ENCODE results near the gene PRPF8. TPM values are rescaled to one million over a fixed set of nuclear protein-coding genes. Genes with fewer than 3 reads are reported as not detected.

The PRPF8 gene
- total RNA-seq, 1 donor from 2014 or later: 57.7 TPM

DNA sequence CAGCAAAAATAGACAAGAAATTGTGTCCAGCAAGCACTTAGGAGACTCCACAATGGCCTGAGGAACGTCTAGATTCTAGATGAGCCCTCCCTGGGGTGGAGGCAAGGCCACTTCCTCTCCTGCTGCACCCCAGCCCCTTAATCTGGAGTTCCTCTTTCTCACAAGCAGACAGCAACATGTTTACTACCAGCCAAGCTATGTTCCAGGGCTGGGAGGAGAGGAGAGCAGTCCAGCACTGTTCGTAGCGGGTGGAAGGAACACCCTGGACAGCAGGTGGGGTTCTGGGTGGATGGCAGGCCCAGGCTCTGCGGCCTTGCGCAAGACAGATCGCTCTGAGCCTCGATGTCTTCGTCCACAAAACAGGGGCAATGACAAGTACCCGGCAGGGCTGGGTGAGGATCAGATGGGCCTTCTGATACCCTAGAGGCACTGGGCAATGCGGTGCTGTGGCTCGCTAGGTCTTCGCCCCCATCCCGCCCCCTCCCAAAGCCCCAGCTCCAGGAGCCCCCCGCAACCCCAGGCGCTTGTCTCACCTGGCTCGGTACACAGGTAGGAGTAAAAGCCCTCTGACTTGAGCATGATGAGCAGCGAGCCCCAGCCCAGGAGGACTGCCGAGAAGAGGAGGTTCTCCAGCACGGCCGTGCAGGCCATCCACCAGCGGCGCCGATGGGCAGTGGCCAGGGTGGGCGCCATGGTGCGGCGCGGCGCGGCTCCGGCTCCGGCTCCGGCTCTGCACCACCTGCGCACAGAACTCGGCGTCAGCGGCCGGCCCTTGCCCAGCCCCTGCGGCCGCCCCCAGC, 57.3 kb downstream of the PRPF8 start:
- TF ChIP-seq, protein P1, sequence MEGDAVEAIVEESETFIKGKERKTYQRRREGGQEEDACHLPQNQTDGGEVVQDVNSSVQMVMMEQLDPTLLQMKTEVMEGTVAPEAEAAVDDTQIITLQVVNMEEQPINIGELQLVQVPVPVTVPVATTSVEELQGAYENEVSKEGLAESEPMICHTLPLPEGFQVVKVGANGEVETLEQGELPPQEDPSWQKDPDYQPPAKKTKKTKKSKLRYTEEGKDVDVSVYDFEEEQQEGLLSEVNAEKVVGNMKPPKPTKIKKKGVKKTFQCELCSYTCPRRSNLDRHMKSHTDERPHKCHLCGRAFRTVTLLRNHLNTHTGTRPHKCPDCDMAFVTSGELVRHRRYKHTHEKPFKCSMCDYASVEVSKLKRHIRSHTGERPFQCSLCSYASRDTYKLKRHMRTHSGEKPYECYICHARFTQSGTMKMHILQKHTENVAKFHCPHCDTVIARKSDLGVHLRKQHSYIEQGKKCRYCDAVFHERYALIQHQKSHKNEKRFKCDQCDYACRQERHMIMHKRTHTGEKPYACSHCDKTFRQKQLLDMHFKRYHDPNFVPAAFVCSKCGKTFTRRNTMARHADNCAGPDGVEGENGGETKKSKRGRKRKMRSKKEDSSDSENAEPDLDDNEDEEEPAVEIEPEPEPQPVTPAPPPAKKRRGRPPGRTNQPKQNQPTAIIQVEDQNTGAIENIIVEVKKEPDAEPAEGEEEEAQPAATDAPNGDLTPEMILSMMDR (IDR thresholded peaks at IDR 0.05; ENCODE audit: insufficient read depth, low read length, severe bottlenecking): no peak
- FAIRE-seq (no peak), DNase-seq (ENCODE audit: low read depth) (no peak)
- H3K36me3 ChIP-seq (ENCODE audit: control insufficient read depth, insufficient read depth, low read length): peaks cover 7% of the 10 kb centered on the region
- peak overlapping the region; percentile 97 for H3K4me3 ChIP-seq (ENCODE audit: low read depth, low read length)
- H3K27me3 ChIP-seq (ENCODE audit: control insufficient read depth, insufficient read depth, low read length): no peaks in the 10 kb centered on the region

DNA sequence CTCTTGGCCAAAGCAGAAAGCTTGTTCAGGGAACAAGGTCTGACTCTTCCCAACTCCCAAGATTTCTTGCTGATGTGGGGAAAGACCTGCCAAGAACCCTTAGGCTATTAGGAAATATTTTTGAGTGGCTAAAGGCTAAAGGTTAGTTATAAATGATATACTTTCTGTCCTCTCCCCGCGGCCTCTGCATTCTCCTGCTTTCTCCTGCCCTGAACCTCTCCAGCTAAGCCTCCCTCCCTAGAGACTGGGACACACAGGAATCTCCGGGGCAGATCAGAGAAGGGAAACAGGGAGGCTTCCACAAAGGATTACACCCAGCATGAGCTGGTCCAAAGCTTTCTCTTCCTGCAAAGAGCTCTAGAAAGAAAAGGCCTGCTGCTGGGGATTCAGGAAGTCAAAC, 58.3 kb downstream of the PRPF8 start:
- FAIRE-seq (no peak), DNase-seq (ENCODE audit: low read depth) (no peak)
- TF ChIP-seq, protein P1 (IDR thresholded peaks at IDR 0.05; ENCODE audit: insufficient read depth, low read length, severe bottlenecking): no peak
- H3K36me3 ChIP-seq (ENCODE audit: control insufficient read depth, insufficient read depth, low read length): peaks cover 7% of the 10 kb centered on the region
- H3K27me3 ChIP-seq (ENCODE audit: control insufficient read depth, insufficient read depth, low read length): no peaks in the 10 kb centered on the region
- H3K4me3 ChIP-seq (ENCODE audit: low read depth, low read length): no peak overlapping the region

DNA sequence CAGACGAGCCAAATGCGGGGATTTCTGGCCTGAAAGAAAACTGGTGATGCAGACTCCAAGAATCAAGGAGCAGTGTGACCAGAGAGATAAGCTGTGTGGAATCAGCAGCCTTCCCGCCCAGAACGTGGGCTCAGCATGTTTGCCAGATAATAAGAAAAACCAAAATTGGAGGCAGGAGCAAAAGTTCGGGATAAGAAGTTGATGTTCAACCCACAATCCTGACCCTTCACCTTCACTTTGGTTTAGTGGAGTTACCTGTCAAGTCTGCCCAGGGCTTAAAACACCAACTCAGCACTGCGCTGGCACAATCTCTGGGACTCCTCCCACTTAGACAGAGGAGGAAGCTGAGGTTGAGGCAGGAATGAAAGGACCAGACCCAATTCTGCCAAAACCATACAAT, 59.1 kb downstream of the PRPF8 start:
- FAIRE-seq: peak; percentile 55

DNA sequence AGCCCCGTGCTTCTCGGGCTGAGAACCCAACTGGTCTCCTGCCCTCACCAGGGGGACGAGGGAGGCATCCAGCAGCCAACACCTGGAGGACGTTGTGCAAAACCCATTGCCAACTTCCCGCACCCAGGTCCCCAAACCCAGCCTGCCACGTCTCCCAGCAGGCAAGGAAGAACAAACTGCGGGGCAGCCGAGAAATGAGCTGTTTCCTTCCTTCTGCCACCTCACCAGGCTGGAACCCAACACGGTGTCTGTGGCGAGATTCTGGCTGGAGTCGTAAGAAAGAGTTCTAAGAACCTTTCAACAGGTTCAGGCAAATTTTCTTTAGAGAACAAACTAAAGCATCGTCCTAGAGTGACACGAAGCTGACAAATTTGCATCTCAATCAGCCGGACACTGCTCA, 59.6 kb downstream of the PRPF8 start:
- TF ChIP-seq, protein P1 (IDR thresholded peaks at IDR 0.05; ENCODE audit: insufficient read depth, low read length, severe bottlenecking): no peak
- peak; percentile 13 for FAIRE-seq
- DNase-seq (ENCODE audit: low read depth): no peak
- Histone ChIP-seq H3K27me3 (ENCODE audit: control insufficient read depth, insufficient read depth, low read length) (no peaks in the 10 kb centered on the region), H3K36me3 (ENCODE audit: control insufficient read depth, insufficient read depth, low read length) (peaks cover 7% of the 10 kb centered on the region), H3K4me3 (ENCODE audit: low read depth, low read length) (no peak overlapping the region)

More for the DNA sequence above, 59.1 kb downstream of the PRPF8 start:
- no peak for DNase-seq (ENCODE audit: low read depth)
- TF ChIP-seq, protein P1 (IDR thresholded peaks at IDR 0.05; ENCODE audit: insufficient read depth, low read length, severe bottlenecking): no peak
- no peak overlapping the region for H3K4me3 ChIP-seq (ENCODE audit: low read depth, low read length)
- no peaks in the 10 kb centered on the region for H3K27me3 ChIP-seq (ENCODE audit: control insufficient read depth, insufficient read depth, low read length)
- H3K36me3 ChIP-seq (ENCODE audit: control insufficient read depth, insufficient read depth, low read length): peaks cover 7% of the 10 kb centered on the region

DNA sequence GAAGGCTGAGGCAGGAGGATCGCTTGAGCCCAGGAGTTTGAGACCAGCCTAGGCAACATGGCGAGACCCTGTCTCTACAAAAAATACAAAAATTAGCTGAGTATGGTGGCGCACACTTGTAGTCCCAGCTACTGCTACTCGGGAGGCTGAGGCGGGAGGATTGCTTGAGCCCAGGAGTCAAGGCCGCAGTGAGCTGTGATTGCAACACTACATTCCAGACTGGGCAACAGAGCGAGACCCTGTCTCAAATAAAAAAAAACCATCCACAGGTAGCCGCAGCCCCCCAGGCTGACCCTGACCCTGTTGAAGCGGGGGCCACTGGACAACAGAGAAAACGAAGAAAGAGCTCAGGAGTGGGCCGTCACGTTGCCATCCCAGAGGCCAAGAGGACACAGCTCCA, 60.0 kb downstream of the PRPF8 start:
- no peak for FAIRE-seq
- TF ChIP-seq, protein P1 (IDR thresholded peaks at IDR 0.05; ENCODE audit: insufficient read depth, low read length, severe bottlenecking): no peak
- no peak overlapping the region for H3K4me3 ChIP-seq (ENCODE audit: low read depth, low read length)
- no peak for DNase-seq (ENCODE audit: low read depth)
- no peaks in the 10 kb centered on the region for H3K27me3 ChIP-seq (ENCODE audit: control insufficient read depth, insufficient read depth, low read length)
- H3K36me3 ChIP-seq (ENCODE audit: control insufficient read depth, insufficient read depth, low read length): peaks cover 7% of the 10 kb centered on the region
